BLaER1 treated with 17β-estradiol and CSF1 and Interleukin-3, amounts not matched to agents 10 nM and 100 nM (cell line): Measurements from ENCODE around the gene AP3D1.
A peak's percentile ranks its signal among the peaks of the same experiment; 100 is the strongest.
"Not testable (repeated sequence)": the region's sequence is repeated elsewhere in the genome, so short reads cannot be mapped to it uniquely, and the experiment has no call there.

ENCODE experiments used
- H3K27ac ChIP-seq, 11 experiments: shearing (Covaris generic); formaldehyde crosslinking; 2 replicates each; pipeline ENCODE4 v1.8.1; 2022
- H3K27me3 ChIP-seq, 11 experiments: shearing (Covaris generic); formaldehyde crosslinking; 2 replicates each; pipeline ENCODE4 v1.8.1; 2022
- H3K36me3 ChIP-seq, 11 experiments: shearing (Covaris generic); formaldehyde crosslinking; 2 replicates each; pipeline ENCODE4 v1.8.1; 2022
- H3K4me1 ChIP-seq, 10 experiments: shearing (Covaris generic); formaldehyde crosslinking; 2 replicates each; pipeline ENCODE4 v1.8.1; 2022
- H3K4me2 ChIP-seq, 11 experiments: shearing (Covaris generic); formaldehyde crosslinking; 2 replicates each; pipeline ENCODE4 v1.8.1; 2022
- H3K4me3 ChIP-seq, 10 experiments: shearing (Covaris generic); formaldehyde crosslinking; 2 replicates each; pipeline ENCODE4 v1.8.1; 2022
- H3K9ac ChIP-seq, 11 experiments: shearing (Covaris generic); formaldehyde crosslinking; 2 replicates each; pipeline ENCODE4 v1.8.1; 2022
- H3K9me3 ChIP-seq, 11 experiments: shearing (Covaris generic); formaldehyde crosslinking; replicated peaks in 1 of 11; 2 replicates each; pipeline ENCODE4 v1.8.1; 2022
- H4K20me1 ChIP-seq, 11 experiments: shearing (Covaris generic); formaldehyde crosslinking; 2 replicates each; pipeline ENCODE4 v1.8.1; 2022
- Cebpa-rat ChIP-seq, 11 experiments: shearing (Covaris generic); IDR thresholded peaks; 2 replicates each; pipeline ENCODE4 v1.8.1; 2022

The AP3D1 gene

GRCh38 chr19:2151339-2152229 lies at the start of gene AP3D1:
TSS of gene AP3D1 (minus strand) at chr19:2151566. CDS start at chr19:2151334, 232 bp downstream.
- Histone ChIP-seq H3K9ac (peak within 1 kb of the TSS; percentile 89 to 99 (median 97)), H3K4me3 (peak within 1 kb of the TSS; percentile 88 to 100 (median 97)), H3K4me2 (peak within 1 kb of the TSS; percentile 92 to 100 (median 98)), H3K27me3 (no peaks in the 10 kb centered on the region), H3K27ac (peak within 1 kb of the TSS; percentile 82 to 95 (median 91)), H3K9me3 (no peaks in the 10 kb centered on the region), H3K36me3 (peaks cover 0 to 30% (median 17%) of the 10 kb centered on the region in 11 experiments; a peak in 10 of 22 replicates), H3K4me1 (peaks cover 52 to 83% (median 71%) of the 10 kb centered on the region in 10 experiments), H4K20me1 (peaks cover 40 to 47% (median 45%) of the 10 kb centered on the region in 11 experiments)
- no peak for TF ChIP-seq Cebpa-rat (IDR thresholded peaks at IDR 0.05)

DNA sequence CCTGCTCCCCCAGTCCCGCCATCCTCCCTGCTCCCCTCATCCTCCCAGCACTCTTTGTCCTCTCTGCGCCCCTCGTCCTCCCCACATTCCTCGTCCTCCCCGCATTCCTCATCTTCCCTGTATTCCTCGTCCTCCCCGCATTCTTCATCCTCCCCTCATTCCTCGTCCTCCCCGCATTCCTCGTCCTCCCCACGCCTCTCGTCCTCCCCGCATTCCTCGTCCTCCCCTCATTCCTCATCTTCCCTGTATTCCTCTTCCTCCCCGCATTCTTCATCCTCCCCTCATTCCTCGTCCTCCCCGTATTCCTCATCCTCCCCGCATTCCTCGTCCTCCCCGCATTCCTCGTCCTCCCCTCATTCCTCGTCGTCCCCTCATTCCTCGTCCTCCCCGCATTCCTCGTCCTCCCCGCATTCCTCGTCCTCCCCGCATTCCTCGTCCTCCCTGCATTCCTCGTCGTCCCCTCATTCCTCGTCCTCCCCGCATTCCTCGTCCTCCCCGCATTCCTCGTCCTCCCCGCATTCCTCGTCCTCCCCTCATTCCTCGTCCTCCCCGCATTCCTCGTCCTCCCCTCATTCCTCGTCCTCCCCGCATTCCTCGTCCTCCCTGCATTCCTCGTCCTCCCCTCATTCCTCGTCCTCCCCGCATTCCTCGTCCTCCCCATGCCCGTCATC lies 49.4 kb upstream of the AP3D1 start:
- H3K36me3 ChIP-seq: peaks cover 78 to 97% (median 85%) of the 10 kb centered on the region in 11 experiments
- 0 out of 22 replicates have a peak overlapping the region, but pooled peaks of 1 of the 11 experiments have one; percentile 2 for H3K27ac ChIP-seq
- not testable (repeated sequence) for H3K4me3 ChIP-seq, H3K9me3 ChIP-seq, H3K4me2 ChIP-seq, H3K27me3 ChIP-seq
- H4K20me1 ChIP-seq: peaks cover 95 to 100% (median 100%) of the 10 kb centered on the region in 11 experiments
- H3K9ac ChIP-seq: 0 out of 22 replicates have a peak overlapping the region, but pooled peaks of 1 of the 11 experiments have one; percentile 47
- peaks cover 27 to 44% (median 38%) of the 10 kb centered on the region in 10 experiments for H3K4me1 ChIP-seq

GRCh38 chr19:2199861-2200623 lies 48.7 kb upstream of the AP3D1 start:
- 0 out of 22 replicates have a peak overlapping the region, but pooled peaks of 1 of the 11 experiments have one; percentile 2 for H3K27ac ChIP-seq

DNA sequence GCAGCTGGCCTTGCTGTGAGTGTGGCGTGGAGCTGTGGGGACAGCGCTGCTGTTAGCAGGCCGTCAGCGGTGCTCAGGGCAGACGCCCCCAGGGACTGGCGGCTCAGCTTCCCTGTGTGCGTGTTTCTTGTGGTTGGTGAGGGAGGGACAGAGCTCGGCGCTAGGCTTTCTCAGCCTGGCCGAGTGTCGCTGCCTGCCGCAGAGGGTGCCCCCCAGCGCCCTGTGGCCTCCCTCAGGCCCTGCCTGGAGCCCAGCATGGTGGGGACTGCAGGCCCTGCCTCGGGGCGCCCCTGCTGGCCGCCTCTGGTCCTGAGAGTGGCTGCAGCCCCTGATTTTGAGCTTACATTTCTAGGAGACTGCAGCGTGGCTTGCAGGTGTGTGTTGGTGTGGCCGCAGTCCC lies 47.8 kb upstream of the AP3D1 start:
- Histone ChIP-seq H3K27me3 (no peaks in the 10 kb centered on the region), H3K4me2 (peak overlapping the region; percentile 64 to 88 (median 77)), H3K9ac (peak overlapping the region; percentile 6 to 56 (median 32); a peak in 11 of 22 replicates), H3K36me3 (peaks cover 78 to 97% (median 88%) of the 10 kb centered on the region in 11 experiments), H3K27ac (peak overlapping the region in 1 of 11 experiments; percentile 42; a peak in 2 of 22 replicates), H4K20me1 (peaks cover 95 to 100% (median 100%) of the 10 kb centered on the region in 11 experiments), H3K4me3 (no peak overlapping the region), H3K9me3 (no peaks in the 10 kb centered on the region), H3K4me1 (peaks cover 27 to 41% (median 38%) of the 10 kb centered on the region in 10 experiments)
- no peak for TF ChIP-seq Cebpa-rat (IDR thresholded peaks at IDR 0.05)

More at GRCh38 chr19:2199861-2200623, 48.7 kb upstream of the AP3D1 start:
- H4K20me1 ChIP-seq: peaks cover 96 to 100% (median 100%) of the 10 kb centered on the region in 11 experiments
- H3K36me3 ChIP-seq: peaks cover 78 to 97% (median 86%) of the 10 kb centered on the region in 11 experiments
- no peaks in the 10 kb centered on the region for H3K9me3 ChIP-seq
- H3K27me3 ChIP-seq: no peaks in the 10 kb centered on the region
- H3K4me2 ChIP-seq: peak overlapping the region in 5 of 11 experiments; percentile 18 to 82 (median 74); a peak in 7 of 22 replicates
- no peak for TF ChIP-seq Cebpa-rat (IDR thresholded peaks at IDR 0.05)
- peak overlapping the region in 3 of 11 experiments; percentile 5 to 47 (median 13); a peak in 4 of 22 replicates for H3K9ac ChIP-seq
- H3K4me1 ChIP-seq: peaks cover 27 to 44% (median 38%) of the 10 kb centered on the region in 10 experiments
- H3K4me3 ChIP-seq: no peak overlapping the region

DNA sequence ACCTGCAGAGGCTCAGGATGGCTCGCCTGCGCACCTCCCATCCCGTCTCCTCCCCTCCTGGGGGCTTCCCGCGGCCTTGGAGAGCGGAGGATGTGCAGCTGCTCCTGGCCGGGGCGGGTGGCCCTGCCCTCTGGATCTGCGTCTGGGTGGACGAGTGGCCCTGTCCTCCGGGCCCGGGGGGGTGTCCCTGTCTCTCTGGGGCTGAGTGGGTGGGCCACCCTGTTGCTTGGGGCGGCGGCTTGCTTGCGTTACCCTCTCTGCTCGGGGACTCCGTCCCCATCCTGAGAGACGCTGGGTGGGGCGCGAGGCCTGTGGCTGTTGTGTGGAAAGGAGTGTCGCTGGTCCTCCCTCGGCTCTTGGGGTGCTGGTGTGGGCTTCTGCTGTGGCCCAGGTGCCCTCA lies 47.0 kb upstream of the AP3D1 start:
- peak overlapping the region; percentile 64 to 88 (median 77) for H3K4me2 ChIP-seq
- peaks cover 78 to 97% (median 88%) of the 10 kb centered on the region in 11 experiments for H3K36me3 ChIP-seq
- peaks cover 93 to 100% (median 100%) of the 10 kb centered on the region in 11 experiments for H4K20me1 ChIP-seq

GRCh38 chr19:2197270-2197669 lies 45.9 kb upstream of the AP3D1 start:
- peak overlapping the region in 6 of 11 experiments; percentile 14 to 38 (median 30); a peak in 3 of 22 replicates for H3K9ac ChIP-seq
- no peaks in the 10 kb centered on the region for H3K9me3 ChIP-seq
- TF ChIP-seq Cebpa-rat (IDR thresholded peaks at IDR 0.05): no peak
- no peak overlapping the region for H3K27ac ChIP-seq
- H3K4me1 ChIP-seq: peaks cover 27 to 41% (median 38%) of the 10 kb centered on the region in 10 experiments
- peaks cover 95 to 100% (median 100%) of the 10 kb centered on the region in 11 experiments for H4K20me1 ChIP-seq
- peaks cover 78 to 97% (median 88%) of the 10 kb centered on the region in 11 experiments for H3K36me3 ChIP-seq
- H3K4me3 ChIP-seq: no peak overlapping the region
- peak overlapping the region; percentile 64 to 88 (median 77) for H3K4me2 ChIP-seq
- H3K27me3 ChIP-seq: no peaks in the 10 kb centered on the region

More for the DNA sequence above, 47.0 kb upstream of the AP3D1 start:
- H3K4me3 ChIP-seq: no peak overlapping the region
- H3K9me3 ChIP-seq: no peaks in the 10 kb centered on the region
- peak overlapping the region in 9 of 11 experiments; percentile 6 to 56 (median 32); a peak in 12 of 22 replicates for H3K9ac ChIP-seq
- no peak overlapping the region for H3K27ac ChIP-seq
- no peaks in the 10 kb centered on the region for H3K27me3 ChIP-seq
- no peak for TF ChIP-seq Cebpa-rat (IDR thresholded peaks at IDR 0.05)
- peaks cover 27 to 41% (median 38%) of the 10 kb centered on the region in 10 experiments for H3K4me1 ChIP-seq

- H3K27ac ChIP-seq: no peak overlapping the region
- H3K4me3 ChIP-seq: no peak overlapping the region
- no peaks in the 10 kb centered on the region for H3K27me3 ChIP-seq
- no peaks in the 10 kb centered on the region for H3K9me3 ChIP-seq
- H3K36me3 ChIP-seq: peaks cover 79 to 97% (median 90%) of the 10 kb centered on the region in 11 experiments
- no peak overlapping the region for H3K9ac ChIP-seq
- no peak overlapping the region for H3K4me2 ChIP-seq
- H3K4me1 ChIP-seq: peaks cover 27 to 41% (median 38%) of the 10 kb centered on the region in 10 experiments
- TF ChIP-seq Cebpa-rat (IDR thresholded peaks at IDR 0.05): no peak
- peaks cover 95 to 100% (median 100%) of the 10 kb centered on the region in 11 experiments for H4K20me1 ChIP-seq
Observed at GRCh38 chr19:2195914-2196313, 44.5 kb upstream of the AP3D1 start.

- H3K27me3 ChIP-seq: no peaks in the 10 kb centered on the region
- no peak overlapping the region for H3K27ac ChIP-seq
- H3K9me3 ChIP-seq: no peaks in the 10 kb centered on the region
- no peak for TF ChIP-seq Cebpa-rat (IDR thresholded peaks at IDR 0.05)
- H4K20me1 ChIP-seq: peaks cover 95 to 100% (median 100%) of the 10 kb centered on the region in 11 experiments
- H3K4me1 ChIP-seq: peaks cover 31 to 43% (median 40%) of the 10 kb centered on the region in 10 experiments
- H3K9ac ChIP-seq: no peak overlapping the region
- H3K4me2 ChIP-seq: no peak overlapping the region
- H3K4me3 ChIP-seq: no peak overlapping the region
- peaks cover 82 to 97% (median 93%) of the 10 kb centered on the region in 11 experiments for H3K36me3 ChIP-seq
Observed at GRCh38 chr19:2195361-2195760, 44.0 kb upstream of the AP3D1 start.
